ENCODE data around the gene SAC3D1. TPM values are rescaled to one million over a fixed set of nuclear protein-coding genes. Genes with fewer than 3 reads are reported as not detected.
A peak's percentile ranks its signal among the peaks of the same experiment; 100 is the strongest.

Gene SAC3D1
- total RNA-seq, 1 donor from 2014 or later, result 25.5 TPM

DNA sequence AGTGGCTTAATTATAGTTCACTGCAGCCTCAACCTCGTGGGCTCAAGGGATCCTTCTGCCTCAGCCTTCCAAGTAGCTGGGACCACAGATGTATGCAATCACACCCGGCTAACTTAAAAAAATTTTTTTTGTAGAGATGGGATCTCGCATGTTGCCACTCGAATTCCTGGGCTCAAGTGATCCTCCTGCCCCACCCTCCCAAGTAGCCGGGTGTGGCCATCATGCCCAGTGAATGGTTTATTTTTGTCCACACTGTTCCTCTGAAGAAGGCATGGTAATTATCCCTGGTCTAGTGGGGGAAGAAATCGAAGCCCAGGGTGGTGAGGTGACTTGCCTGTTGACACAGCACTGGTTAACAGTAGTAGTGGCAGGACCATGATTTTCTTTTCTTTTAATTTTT lies 1.9 kb downstream of the SAC3D1 start:
- DNase-seq (ENCODE audit: low read depth), result no peak
- peaks cover 2% of the 10 kb centered on the region for H3K27me3 ChIP-seq (ENCODE audit: control insufficient read depth, insufficient read depth, low read length)
- H3K36me3 ChIP-seq (ENCODE audit: control insufficient read depth, insufficient read depth, low read length), result peaks cover 3% of the 10 kb centered on the region
- no peak overlapping the region for H3K4me3 ChIP-seq (ENCODE audit: low read depth, low read length)
- TF ChIP-seq, protein P1, sequence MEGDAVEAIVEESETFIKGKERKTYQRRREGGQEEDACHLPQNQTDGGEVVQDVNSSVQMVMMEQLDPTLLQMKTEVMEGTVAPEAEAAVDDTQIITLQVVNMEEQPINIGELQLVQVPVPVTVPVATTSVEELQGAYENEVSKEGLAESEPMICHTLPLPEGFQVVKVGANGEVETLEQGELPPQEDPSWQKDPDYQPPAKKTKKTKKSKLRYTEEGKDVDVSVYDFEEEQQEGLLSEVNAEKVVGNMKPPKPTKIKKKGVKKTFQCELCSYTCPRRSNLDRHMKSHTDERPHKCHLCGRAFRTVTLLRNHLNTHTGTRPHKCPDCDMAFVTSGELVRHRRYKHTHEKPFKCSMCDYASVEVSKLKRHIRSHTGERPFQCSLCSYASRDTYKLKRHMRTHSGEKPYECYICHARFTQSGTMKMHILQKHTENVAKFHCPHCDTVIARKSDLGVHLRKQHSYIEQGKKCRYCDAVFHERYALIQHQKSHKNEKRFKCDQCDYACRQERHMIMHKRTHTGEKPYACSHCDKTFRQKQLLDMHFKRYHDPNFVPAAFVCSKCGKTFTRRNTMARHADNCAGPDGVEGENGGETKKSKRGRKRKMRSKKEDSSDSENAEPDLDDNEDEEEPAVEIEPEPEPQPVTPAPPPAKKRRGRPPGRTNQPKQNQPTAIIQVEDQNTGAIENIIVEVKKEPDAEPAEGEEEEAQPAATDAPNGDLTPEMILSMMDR (IDR thresholded peaks at IDR 0.05; ENCODE audit: insufficient read depth, low read length, poor library complexity, severe bottlenecking), result no peak

DNA sequence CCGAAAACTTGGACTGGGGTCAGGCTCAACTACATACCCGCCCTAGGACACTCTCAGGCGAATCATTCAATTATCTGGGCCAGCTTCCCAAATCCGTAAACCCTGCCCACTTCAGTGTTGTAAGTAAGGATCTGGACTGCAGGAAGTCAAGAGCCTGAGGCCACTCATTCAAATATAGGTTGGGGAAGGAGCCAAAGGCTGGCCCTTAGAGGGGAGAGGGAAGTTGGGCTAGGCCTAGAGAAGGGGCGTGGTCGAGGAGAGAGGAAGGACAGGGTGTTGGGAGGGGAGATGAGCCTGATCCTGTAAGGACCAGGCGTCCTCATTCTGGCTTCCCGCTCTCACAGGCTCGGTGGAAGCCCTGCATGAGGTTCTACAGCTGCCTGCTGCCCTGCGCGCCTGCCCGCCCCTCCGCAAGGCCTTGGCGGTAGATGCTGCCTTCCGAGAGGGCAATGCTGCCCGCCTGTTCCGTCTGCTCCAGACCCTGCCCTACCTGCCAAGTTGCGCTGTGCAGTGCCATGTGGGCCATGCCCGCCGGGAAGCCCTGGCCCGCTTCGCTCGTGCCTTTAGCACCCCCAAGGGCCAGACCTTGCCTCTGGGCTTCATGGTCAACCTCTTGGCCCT lies 3.0 kb downstream of the SAC3D1 start:
- TF ChIP-seq, protein P1 (IDR thresholded peaks at IDR 0.05; ENCODE audit: insufficient read depth, low read length, poor library complexity, severe bottlenecking), result no peak
- H3K36me3 ChIP-seq (ENCODE audit: control insufficient read depth, insufficient read depth, low read length), result peaks cover 3% of the 10 kb centered on the region
- DNase-seq (ENCODE audit: low read depth), result no peak
- H3K27me3 ChIP-seq (ENCODE audit: control insufficient read depth, insufficient read depth, low read length), result peaks cover 2% of the 10 kb centered on the region
- H3K4me3 ChIP-seq (ENCODE audit: low read depth, low read length), result no peak overlapping the region

DNA sequence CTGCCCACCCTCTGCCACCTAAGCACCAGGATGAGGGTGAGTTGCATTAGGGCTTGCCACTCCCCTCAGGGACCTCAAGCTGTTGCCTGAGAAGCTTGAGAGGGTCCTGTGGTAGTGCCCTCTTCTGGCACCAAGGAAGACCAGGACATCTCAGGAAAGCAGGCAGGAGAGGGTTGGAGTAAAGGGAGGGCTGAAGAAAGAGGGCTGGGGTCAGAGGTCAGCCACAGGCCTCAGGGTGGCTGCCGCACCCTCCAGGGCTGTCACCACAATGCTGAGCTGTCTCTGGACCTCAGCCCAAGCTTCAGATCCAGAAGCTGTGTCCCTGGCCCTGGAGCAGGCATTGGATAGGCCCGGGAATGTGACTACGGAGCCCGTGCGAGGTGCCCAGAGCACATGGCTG lies 4.1 kb downstream of the SAC3D1 start:
- TF ChIP-seq, protein P1 (IDR thresholded peaks at IDR 0.05; ENCODE audit: insufficient read depth, low read length, poor library complexity, severe bottlenecking), result no peak
- H3K27me3 ChIP-seq (ENCODE audit: control insufficient read depth, insufficient read depth, low read length), result peaks cover 2% of the 10 kb centered on the region
- H3K4me3 ChIP-seq (ENCODE audit: low read depth, low read length), result no peak overlapping the region
- H3K36me3 ChIP-seq (ENCODE audit: control insufficient read depth, insufficient read depth, low read length), result peaks cover 3% of the 10 kb centered on the region
- DNase-seq (ENCODE audit: low read depth), result no peak

DNA sequence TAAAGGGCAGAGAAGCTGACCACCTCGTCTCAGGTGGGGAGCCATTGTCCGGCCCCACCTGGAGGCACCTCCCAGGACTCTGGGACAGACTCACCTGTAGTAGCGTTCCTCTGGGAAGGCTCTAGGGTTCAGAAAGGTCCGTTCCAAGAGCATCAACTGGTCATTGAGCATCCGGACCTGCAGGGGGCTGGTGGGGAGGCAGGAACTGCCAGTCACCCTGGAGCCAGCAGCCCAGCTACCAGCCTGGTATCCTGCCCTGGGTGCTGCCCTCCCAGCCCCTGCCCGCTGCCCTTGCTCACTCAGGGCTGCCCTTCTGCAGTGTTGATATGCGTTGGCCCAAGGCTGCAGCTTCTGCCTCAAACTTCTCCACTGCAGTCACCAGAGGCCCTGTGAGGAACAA lies 4.7 kb downstream of the SAC3D1 start:
- TF ChIP-seq, protein P1 (IDR thresholded peaks at IDR 0.05; ENCODE audit: insufficient read depth, low read length, poor library complexity, severe bottlenecking), result no peak
- Histone ChIP-seq H3K27me3 (ENCODE audit: control insufficient read depth, insufficient read depth, low read length) (peaks cover 2% of the 10 kb centered on the region), H3K4me3 (ENCODE audit: low read depth, low read length) (no peak overlapping the region), H3K36me3 (ENCODE audit: control insufficient read depth, insufficient read depth, low read length) (peaks cover 3% of the 10 kb centered on the region)
- DNase-seq (ENCODE audit: low read depth), result no peak

DNA sequence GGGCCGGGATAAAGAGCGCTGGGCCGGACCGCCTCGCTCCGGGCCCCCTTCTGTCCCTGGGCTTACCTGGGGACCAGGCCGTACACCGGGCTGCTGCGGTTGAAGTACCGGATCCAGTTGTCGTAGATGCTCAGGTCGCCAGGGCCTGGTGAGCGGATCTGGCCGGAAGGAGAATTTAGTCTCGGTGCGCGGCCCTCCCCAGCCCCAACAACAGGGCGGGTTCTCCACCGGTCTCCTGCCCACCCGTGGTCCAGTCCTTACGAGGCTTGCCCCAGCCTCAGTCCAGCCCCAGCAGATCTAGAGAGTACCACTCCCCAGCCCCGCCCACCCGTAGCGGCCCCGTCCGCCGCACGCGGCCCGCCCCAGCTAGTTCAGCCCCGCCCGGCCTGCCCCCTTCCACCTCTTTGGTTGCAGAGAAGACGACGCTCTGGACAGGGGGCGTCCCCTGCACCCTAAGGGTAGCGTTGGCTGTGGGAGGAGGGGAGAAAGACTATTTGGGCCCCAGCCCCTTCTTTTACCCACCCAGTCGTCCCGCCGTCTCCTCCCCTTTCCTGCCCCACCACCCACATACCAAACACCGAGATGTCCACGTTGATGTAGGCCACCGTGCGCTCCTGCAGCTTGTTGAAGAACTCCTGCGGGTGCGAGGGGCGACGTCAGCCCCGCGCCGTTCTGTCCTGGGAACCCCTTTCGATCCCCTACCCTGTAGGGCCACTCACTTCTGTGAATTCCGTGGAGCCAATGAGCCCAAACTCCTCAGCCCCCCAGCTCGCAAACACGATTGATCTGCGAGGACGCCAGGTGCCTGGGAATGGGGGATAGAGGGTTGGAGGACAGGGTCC lies 6.8 kb downstream of the SAC3D1 start:
- Histone ChIP-seq H3K36me3 (ENCODE audit: control insufficient read depth, insufficient read depth, low read length) (peaks cover 3% of the 10 kb centered on the region), H3K27me3 (ENCODE audit: control insufficient read depth, insufficient read depth, low read length) (peaks cover 3% of the 10 kb centered on the region), H3K4me3 (ENCODE audit: low read depth, low read length) (peak overlapping the region; percentile 32)
- TF ChIP-seq, protein P1 (IDR thresholded peaks at IDR 0.05; ENCODE audit: insufficient read depth, low read length, poor library complexity, severe bottlenecking), result no peak
- DNase-seq (ENCODE audit: low read depth), result no peak
